GM13977 (cell line): ENCODE measurements around the gene CHST6.
"Not testable (repeated sequence)": the region's sequence is repeated elsewhere in the genome, so short reads cannot be mapped to it uniquely, and the experiment has no call there.

Source experiments
- DNase-seq: peaks from one replicate; pipeline ENCODE4 v3.0.0; 2012; ENCODE audit warnings: low spot score
- in situ Hi-C: fragments of 300-500 bp; cut with MboI; formaldehyde crosslinking; loops from one replicate; pipeline ENCODE4 v1.12.0; 2022; ENCODE audit warnings: low sequenced_read_pairs, low pct_unique_long_range_greater_than_20kb, mixed read lengths, inconsistent platforms; ENCODE audit not compliant: unreplicated experiment
- TF ChIP-seq, protein P1 (sequence below): IDR thresholded peaks from 2 replicates; pipeline ENCODE4 v1.5.1; 2012; ENCODE audit warnings: mild to moderate bottlenecking, control low read depth; ENCODE audit not compliant: insufficient read depth; ENCODE audit errors: extremely low read depth, missing control alignments

Gene CHST6

DNA sequence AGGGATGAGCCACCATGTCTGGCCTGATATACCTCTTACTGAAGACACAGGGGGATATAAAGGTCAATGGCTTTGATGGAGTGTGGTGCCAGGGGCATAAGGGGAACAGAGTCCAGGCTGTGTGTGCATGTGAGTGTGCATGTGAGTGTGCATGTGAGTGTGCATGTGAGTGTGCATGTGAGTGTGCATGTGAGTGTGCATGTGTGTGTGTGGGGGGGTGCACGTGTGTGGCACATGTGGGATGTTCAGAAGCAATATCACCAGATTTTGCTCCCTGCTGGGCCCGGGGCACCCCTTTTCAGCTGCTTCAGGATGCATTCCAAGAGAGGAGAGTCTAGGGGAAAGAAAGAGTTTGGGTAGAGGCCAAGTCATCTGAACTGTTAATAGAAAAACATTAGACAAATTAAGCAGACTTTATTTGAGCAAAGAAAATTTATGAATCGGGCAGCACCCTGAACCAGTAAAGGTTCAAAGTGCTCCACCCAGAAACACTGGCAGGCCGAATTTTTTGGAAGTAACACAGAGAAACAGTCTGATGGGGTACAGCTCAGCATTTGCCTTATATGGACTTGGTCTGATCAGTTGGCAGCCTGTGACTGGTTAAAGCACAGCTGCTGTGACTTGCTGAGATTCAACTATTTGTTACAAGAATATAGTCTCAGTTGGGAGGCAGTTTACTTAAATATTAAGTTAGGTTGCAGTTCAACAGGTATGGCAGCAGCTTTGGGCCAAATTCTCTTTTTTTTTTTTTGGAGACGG, 31.0 kb upstream of the CHST6 start:
- in situ Hi-C loops = no loop called here
- DNase-seq = no peak
- TF ChIP-seq, protein P1, sequence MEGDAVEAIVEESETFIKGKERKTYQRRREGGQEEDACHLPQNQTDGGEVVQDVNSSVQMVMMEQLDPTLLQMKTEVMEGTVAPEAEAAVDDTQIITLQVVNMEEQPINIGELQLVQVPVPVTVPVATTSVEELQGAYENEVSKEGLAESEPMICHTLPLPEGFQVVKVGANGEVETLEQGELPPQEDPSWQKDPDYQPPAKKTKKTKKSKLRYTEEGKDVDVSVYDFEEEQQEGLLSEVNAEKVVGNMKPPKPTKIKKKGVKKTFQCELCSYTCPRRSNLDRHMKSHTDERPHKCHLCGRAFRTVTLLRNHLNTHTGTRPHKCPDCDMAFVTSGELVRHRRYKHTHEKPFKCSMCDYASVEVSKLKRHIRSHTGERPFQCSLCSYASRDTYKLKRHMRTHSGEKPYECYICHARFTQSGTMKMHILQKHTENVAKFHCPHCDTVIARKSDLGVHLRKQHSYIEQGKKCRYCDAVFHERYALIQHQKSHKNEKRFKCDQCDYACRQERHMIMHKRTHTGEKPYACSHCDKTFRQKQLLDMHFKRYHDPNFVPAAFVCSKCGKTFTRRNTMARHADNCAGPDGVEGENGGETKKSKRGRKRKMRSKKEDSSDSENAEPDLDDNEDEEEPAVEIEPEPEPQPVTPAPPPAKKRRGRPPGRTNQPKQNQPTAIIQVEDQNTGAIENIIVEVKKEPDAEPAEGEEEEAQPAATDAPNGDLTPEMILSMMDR = no peak

DNA sequence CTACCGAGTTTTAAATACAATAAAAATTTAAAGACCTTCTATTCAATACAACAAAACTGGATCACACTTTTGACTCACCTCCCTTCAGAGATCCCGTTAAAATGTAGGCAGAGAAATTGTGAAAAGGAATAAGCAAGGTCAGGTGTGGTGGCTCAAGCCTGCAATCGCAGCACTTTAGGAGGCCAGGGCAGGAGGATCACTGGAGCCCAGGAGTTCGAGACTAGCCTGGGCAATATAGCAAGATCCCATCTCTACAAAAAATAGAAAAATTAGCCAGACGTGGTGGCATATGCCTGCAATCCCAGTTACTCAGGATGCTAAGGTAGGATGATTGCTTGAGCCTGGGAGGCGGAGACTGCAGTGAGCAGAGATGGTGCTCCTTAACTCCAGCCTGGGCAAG, 23.9 kb upstream of the CHST6 start:
- TF ChIP-seq, protein P1 = no peak
- no peak for DNase-seq
- in situ Hi-C loops = no loop called here

DNA sequence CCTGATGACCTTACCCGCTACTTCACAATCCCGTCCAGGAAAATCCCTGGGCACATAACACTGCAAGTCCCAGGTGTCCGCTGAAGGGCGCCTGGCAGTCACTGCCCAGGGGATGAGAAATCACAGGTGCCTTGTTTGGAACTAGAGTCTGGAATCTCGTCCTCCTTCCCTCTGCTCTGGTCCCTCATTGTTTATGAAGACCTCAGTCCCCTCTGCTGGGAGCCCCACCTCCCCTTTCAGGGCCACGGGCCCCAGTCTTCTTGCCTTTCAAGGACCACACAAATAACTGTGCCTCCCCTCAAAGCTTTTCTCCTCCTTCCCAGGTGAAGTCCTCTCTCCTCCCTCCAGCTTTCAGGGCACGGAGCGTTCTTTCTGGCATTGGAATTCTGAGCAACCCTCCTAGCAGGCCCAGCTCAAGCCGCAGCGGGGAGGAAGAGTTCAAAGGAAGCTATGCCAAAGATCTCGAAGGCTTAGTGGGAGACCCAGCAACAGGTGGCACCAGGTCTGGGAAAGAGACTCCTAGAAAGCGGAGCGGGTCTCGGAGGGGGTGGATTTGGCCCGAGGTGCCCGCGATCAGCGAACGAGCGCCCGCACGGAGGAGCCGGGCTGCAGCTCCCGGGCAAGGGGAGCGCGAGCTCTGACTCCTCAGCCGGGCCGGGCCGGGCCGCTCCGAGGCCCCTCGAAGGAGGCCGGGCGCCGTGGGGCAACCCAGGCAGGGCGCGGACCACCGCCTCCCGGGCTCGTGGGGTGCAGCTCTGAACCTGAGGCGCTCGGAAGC, 21.1 kb upstream of the CHST6 start:
- DNase-seq, in situ Hi-C loops: not testable (repeated sequence)

DNA sequence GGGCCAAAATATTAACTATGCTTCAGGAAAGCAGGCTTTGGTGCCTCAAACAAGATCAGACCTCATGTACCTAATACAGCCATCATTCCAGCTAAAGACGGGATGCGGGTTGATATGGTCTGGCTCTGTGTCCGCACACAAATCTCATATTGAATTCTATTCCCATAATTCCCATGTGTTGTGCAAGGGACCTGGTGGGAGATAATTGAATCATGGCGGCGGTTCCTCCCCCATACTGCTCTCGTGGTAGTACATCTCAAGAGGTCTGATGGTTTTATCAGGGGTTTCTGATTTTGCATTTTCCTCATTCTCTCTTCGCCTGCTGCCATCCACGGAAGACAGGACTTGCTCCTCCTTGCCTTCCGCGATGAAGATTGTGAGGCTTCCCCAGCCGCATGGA, 19.1 kb upstream of the CHST6 start:
- in situ Hi-C loops = no loop called here
- TF ChIP-seq, protein P1 = no peak
- no peak for DNase-seq

DNA sequence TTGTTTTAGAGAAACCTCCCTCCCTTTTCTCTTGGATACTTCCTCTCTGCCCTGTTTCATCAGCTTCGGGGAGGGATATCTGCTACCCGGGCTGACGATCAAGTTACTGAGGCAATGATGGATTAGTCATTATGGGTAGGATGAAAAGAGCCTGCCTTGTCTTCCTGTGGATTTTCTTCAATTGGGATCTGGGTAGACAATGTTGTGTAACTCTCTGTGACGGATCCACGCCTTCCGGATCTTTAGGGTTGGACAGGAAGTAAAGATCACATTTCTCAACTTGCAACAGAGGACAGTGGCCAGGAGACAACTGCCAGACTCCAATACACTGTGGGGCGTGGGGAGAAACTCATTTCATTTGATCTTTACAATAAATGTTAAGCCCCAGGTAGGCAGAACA, 11.3 kb upstream of the CHST6 start:
- TF ChIP-seq, protein P1 = no peak
- DNase-seq = no peak
- in situ Hi-C loops = no loop called here

DNA sequence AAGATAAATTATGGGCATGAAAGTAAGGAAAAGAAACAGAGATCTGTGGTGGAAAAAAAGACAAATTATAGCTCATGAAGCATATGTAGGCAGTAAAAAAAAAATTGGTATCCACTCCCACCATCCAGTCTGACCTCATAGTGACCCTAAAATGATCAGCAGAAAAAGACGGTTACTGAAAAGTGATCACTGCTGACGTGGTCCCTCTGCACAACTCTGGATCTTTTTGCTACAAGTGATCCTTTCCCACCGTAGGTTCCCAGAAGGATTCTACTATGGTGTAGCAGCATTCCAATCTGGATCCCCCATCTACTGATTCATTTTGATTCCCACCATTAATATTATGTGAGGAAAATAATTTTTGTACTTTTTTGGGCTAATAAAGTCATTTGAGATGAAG, 10.9 kb upstream of the CHST6 start:
- no peak for DNase-seq
- in situ Hi-C loops = no loop called here
- TF ChIP-seq, protein P1 = no peak

DNA sequence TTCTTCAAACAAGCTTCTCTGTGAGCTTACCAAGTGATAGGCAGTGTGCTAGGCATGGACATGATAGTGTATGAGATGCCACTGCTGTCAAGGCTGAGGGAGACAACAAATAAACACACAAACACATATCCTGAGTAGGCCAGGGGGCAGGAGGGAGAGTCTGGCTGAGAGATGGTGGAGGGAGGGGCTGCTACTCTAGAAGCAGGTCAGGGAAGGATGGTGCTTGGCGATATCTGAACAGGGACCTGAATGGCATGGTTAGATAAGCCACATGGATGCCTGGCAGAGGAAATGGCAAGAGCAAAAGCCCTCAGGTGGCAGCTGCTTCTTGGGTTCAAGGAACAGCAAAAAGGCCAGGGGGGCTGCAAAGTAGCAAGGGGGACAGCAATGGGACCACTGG, 8.6 kb upstream of the CHST6 start:
- TF ChIP-seq, protein P1 = no peak
- no peak for DNase-seq
- in situ Hi-C loops = no loop called here
